ENCODE data around the gene ARL6. TPM values are rescaled to one million over a fixed set of nuclear protein-coding genes. Genes with fewer than 3 reads are reported as not detected.

ARL6 gene
- total RNA-seq, 1 experiment from 2014 or later = 5.2 TPM

GRCh38 chr3:97825101-97825500 is 60.5 kb downstream of the ARL6 start:
- intact Hi-C loops (cut with micrococcal nuclease; ENCODE audit: unreplicated experiment) = no loop called here
- TF ChIP-seq CTCF (IDR thresholded peaks at IDR 0.05; ENCODE audit: unreplicated experiment) = no peak
- peaks cover 25% of the 10 kb centered on the region for H3K36me3 Mint-ChIP-seq (ENCODE audit: insufficient read depth, unreplicated experiment)
- no peaks in the 10 kb centered on the region for H3K27me3 Mint-ChIP-seq (ENCODE audit: unreplicated experiment)
- no peaks in the 10 kb centered on the region for H3K9me3 Mint-ChIP-seq (ENCODE audit: low read depth, unreplicated experiment)
- no peak for DNase-seq
- H3K27ac Mint-ChIP-seq (ENCODE audit: unreplicated experiment) = no peak overlapping the region
- peaks cover 34% of the 10 kb centered on the region for H3K4me1 Mint-ChIP-seq (ENCODE audit: low read depth, unreplicated experiment)
- CTCF ChIA-PET = no interaction called here
- H3K4me3 Mint-ChIP-seq (ENCODE audit: low read depth, unreplicated experiment) = no peak overlapping the region
- BruUV-seq (replicated peaks) = no TSS peak

GRCh38 chr3:97827741-97828471 is 63.3 kb downstream of the ARL6 start:
- intact Hi-C loops (cut with micrococcal nuclease; ENCODE audit: unreplicated experiment) = no loop called here
- H3K36me3 Mint-ChIP-seq (ENCODE audit: insufficient read depth, unreplicated experiment) = peaks cover 7% of the 10 kb centered on the region
- H3K4me3 Mint-ChIP-seq (ENCODE audit: low read depth, unreplicated experiment) = no peak overlapping the region
- CTCF ChIA-PET = interaction anchor here (0.5 kb wide), 1 partner anchor 13 kb away, joined by 11 read pairs; no protein-coding TSS in a partner anchor
- no peaks in the 10 kb centered on the region for H3K27me3 Mint-ChIP-seq (ENCODE audit: unreplicated experiment)
- H3K4me1 Mint-ChIP-seq (ENCODE audit: low read depth, unreplicated experiment) = peaks cover 33% of the 10 kb centered on the region
- peaks cover 4% of the 10 kb centered on the region for H3K9me3 Mint-ChIP-seq (ENCODE audit: low read depth, unreplicated experiment)
- no peak overlapping the region for H3K27ac Mint-ChIP-seq (ENCODE audit: unreplicated experiment)
- TF ChIP-seq CTCF (IDR thresholded peaks at IDR 0.05; ENCODE audit: unreplicated experiment) = no peak
- BruUV-seq (replicated peaks) = no TSS peak
- DNase-seq = no peak

GRCh38 chr3:97829198-97829597 is 64.6 kb downstream of the ARL6 start:
- CTCF ChIA-PET = interaction anchor here (0.7 kb wide), 1 partner anchor 104 kb away, joined by 3 read pairs; no protein-coding TSS in a partner anchor
- intact Hi-C loops (cut with micrococcal nuclease; ENCODE audit: unreplicated experiment) = no loop called here
- H3K36me3 Mint-ChIP-seq (ENCODE audit: insufficient read depth, unreplicated experiment) = no peaks in the 10 kb centered on the region
- no peak overlapping the region for H3K4me3 Mint-ChIP-seq (ENCODE audit: low read depth, unreplicated experiment)
- H3K27ac Mint-ChIP-seq (ENCODE audit: unreplicated experiment) = no peak overlapping the region
- peaks cover 4% of the 10 kb centered on the region for H3K9me3 Mint-ChIP-seq (ENCODE audit: low read depth, unreplicated experiment)
- H3K27me3 Mint-ChIP-seq (ENCODE audit: unreplicated experiment) = no peaks in the 10 kb centered on the region
- peaks cover 20% of the 10 kb centered on the region for H3K4me1 Mint-ChIP-seq (ENCODE audit: low read depth, unreplicated experiment)
- DNase-seq = no peak
- no peak for TF ChIP-seq CTCF (IDR thresholded peaks at IDR 0.05; ENCODE audit: unreplicated experiment)
- BruUV-seq (replicated peaks) = no TSS peak

- BruUV-seq (replicated peaks) = no TSS peak
- H3K27me3 Mint-ChIP-seq (ENCODE audit: unreplicated experiment) = no peaks in the 10 kb centered on the region
Measured at GRCh38 chr3:97830638-97831037, 66.1 kb downstream of the ARL6 start.

More at GRCh38 chr3:97830638-97831037, 66.1 kb downstream of the ARL6 start:
- peaks cover 4% of the 10 kb centered on the region for H3K9me3 Mint-ChIP-seq (ENCODE audit: low read depth, unreplicated experiment)
- no peak overlapping the region for H3K27ac Mint-ChIP-seq (ENCODE audit: unreplicated experiment)
- DNase-seq = no peak
- peaks cover 7% of the 10 kb centered on the region for H3K4me1 Mint-ChIP-seq (ENCODE audit: low read depth, unreplicated experiment)
- H3K36me3 Mint-ChIP-seq (ENCODE audit: insufficient read depth, unreplicated experiment) = no peaks in the 10 kb centered on the region
- no peak for TF ChIP-seq CTCF (IDR thresholded peaks at IDR 0.05; ENCODE audit: unreplicated experiment)
- CTCF ChIA-PET = no interaction called here
- no peak overlapping the region for H3K4me3 Mint-ChIP-seq (ENCODE audit: low read depth, unreplicated experiment)
- intact Hi-C loops (cut with micrococcal nuclease; ENCODE audit: unreplicated experiment) = no loop called here
